Measurements from ENCODE around the gene GCAT.
"Not testable (repeated sequence)": the region's sequence is repeated elsewhere in the genome, so short reads cannot be mapped to it uniquely, and the experiment has no call there.

GCAT gene

DNA sequence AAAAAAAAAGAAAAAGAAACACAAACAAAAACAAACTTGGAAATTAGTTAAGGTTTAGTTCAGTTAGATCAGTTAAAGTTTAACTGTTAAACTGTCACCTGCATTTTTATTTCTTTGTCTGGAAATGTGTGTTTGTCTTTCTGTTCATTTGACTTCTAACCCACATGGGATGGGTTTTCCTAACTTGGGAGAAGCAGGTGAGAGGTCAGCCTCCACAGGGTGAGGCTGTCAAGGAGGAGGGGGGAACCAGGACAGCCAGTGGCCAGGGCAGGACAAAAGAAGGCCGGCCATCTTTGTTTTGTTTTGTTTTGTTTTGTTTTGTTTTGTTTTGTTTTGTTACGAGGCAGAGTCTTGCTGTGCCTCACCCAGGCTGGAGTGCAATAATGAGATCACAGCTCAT is 13.4 kb upstream of the GCAT start:
- POLR2A ChIA-PET: no interaction called here
- no peak for DNase-seq (ENCODE audit: extremely low spot score)
- TF ChIP-seq, protein P1, sequence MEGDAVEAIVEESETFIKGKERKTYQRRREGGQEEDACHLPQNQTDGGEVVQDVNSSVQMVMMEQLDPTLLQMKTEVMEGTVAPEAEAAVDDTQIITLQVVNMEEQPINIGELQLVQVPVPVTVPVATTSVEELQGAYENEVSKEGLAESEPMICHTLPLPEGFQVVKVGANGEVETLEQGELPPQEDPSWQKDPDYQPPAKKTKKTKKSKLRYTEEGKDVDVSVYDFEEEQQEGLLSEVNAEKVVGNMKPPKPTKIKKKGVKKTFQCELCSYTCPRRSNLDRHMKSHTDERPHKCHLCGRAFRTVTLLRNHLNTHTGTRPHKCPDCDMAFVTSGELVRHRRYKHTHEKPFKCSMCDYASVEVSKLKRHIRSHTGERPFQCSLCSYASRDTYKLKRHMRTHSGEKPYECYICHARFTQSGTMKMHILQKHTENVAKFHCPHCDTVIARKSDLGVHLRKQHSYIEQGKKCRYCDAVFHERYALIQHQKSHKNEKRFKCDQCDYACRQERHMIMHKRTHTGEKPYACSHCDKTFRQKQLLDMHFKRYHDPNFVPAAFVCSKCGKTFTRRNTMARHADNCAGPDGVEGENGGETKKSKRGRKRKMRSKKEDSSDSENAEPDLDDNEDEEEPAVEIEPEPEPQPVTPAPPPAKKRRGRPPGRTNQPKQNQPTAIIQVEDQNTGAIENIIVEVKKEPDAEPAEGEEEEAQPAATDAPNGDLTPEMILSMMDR (IDR thresholded peaks at IDR 0.05; ENCODE audit: control extremely low read depth, extremely low read depth, low read depth, missing control alignments): no peak
- CTCF ChIA-PET: interaction anchor here (1.1 kb wide), 1 partner anchor 26 kb away, joined by 3 read pairs; no protein-coding TSS in a partner anchor

DNA sequence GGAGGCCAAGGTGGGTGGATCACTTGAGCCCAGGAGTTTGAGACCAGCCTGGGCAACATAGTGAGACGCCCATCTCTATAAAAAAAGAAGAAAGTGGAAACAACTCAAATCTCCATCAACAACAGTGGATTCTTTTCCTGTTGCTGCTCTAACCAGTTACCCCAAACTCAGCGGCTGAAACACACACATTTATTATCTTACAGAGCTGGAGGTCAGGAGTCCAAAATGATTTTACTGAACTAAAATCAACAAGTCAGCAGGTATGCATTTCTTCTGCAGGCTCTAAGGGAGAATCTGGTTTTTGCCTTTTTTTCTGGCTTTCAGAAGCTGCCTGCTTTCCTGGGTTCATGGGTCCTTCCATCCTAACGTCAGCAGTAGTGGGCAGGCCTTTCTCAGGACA is 11.7 kb upstream of the GCAT start:
- TF ChIP-seq, protein P1 (IDR thresholded peaks at IDR 0.05; ENCODE audit: control extremely low read depth, extremely low read depth, low read depth, missing control alignments): no peak
- CTCF ChIA-PET: interaction anchor here (1.3 to 1.4 kb wide), 2 partner anchors 14 to 16 kb away, joined by 3 read pairs; no protein-coding TSS in a partner anchor
- POLR2A ChIA-PET: no interaction called here
- DNase-seq (ENCODE audit: extremely low spot score): no peak

DNA sequence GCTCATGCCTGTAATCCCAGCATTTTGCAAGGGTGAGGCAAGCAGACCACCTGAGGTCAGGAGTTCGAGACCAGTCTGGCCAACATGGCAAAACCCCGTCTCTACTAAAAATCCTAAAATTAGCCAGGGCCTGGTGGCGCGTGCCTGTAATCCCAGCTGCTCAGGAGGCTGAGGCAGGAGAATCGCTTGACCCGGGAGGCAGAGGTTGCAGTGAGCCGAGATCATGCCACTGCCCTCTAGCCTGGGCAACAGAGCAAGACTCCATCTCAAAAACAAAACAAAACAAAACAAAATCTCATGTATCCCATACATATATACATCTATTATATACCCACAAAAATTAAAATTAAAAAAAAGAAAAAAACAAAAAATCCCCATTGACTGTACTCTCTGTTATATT is 10.5 kb upstream of the GCAT start:
- CTCF ChIA-PET; DNase-seq (ENCODE audit: extremely low spot score); POLR2A ChIA-PET: not testable (repeated sequence)

DNA sequence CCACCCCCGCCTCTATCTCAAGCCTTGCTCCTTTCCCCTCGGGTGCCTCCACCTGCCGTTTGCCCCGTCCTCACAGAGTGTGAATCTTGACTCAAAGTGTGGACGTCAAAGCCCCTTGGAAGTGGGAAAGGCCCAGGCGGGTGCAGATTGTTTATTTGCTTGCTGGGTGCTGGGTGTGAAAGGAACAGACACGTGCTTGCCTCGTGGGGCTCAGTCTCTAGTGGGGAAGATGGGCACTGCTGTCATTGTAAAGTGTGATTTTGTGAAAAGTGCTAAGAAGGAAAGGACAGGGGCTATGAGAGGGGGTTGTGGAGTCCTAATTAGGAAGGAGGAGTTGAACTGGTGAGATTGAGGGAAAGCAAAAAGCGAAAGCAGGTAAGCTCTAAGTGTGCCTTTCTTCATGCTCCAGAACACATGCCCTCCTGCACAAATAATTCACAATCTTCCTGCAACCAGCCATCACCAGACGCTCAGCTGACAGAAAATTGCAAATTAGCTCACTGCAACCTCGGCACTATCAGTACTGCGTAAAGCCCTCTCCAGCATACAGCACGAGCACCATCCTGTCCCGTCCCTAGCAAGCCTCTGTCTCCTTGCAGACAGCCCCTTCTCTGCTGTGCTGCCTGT is 9.7 kb upstream of the GCAT start:
- DNase-seq (ENCODE audit: extremely low spot score): no peak
- TF ChIP-seq, protein P1 (IDR thresholded peaks at IDR 0.05; ENCODE audit: control extremely low read depth, extremely low read depth, low read depth, missing control alignments): no peak
- CTCF ChIA-PET: no interaction called here
- POLR2A ChIA-PET: no interaction called here

DNA sequence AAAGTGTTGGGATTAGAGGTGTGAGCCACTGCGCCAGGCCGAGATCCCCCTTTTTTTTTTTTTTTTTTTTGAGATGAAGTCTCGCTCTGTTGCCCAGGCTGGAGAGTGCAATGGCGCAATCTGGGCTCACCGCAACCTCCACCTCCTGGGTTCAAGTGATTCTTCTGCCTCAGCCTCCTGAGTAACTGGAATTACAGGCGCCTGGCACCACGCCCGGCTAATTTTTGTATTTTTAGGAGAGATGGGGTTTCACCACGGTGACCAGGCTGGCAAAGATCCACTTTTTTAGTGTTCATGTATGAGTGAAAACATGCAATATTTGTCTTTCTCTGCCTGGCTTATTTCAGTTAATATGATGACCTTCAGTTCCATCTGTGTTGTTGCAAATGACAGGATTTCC is 7.8 kb upstream of the GCAT start:
- POLR2A ChIA-PET; CTCF ChIA-PET; DNase-seq (ENCODE audit: extremely low spot score): not testable (repeated sequence)

DNA sequence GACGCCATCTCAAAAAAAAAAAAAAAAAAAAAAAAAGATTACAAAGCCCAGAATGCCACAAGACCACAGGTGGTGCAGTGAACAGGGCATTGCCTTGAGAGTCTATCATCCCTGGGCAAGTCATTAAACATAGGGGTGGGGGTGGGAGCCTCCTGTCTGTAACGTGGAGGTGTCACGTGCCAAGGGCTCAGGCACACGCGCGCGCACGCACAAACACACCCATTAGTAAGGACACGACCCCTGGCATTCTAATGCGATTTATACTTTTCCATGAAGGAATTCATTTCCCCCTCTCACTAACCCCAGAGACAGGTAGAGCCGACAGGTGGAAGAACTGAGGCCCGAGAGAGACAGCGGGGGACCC is 5.8 kb upstream of the GCAT start:
- POLR2A ChIA-PET: no interaction called here
- DNase-seq (ENCODE audit: extremely low spot score): no peak
- CTCF ChIA-PET: interaction anchor here (1.1 to 1.2 kb wide), 2 partner anchors 14 to 17 kb away, joined by 3 to 4 read pairs; no protein-coding TSS in a partner anchor
- TF ChIP-seq, protein P1 (IDR thresholded peaks at IDR 0.05; ENCODE audit: control extremely low read depth, extremely low read depth, low read depth, missing control alignments): no peak

DNA sequence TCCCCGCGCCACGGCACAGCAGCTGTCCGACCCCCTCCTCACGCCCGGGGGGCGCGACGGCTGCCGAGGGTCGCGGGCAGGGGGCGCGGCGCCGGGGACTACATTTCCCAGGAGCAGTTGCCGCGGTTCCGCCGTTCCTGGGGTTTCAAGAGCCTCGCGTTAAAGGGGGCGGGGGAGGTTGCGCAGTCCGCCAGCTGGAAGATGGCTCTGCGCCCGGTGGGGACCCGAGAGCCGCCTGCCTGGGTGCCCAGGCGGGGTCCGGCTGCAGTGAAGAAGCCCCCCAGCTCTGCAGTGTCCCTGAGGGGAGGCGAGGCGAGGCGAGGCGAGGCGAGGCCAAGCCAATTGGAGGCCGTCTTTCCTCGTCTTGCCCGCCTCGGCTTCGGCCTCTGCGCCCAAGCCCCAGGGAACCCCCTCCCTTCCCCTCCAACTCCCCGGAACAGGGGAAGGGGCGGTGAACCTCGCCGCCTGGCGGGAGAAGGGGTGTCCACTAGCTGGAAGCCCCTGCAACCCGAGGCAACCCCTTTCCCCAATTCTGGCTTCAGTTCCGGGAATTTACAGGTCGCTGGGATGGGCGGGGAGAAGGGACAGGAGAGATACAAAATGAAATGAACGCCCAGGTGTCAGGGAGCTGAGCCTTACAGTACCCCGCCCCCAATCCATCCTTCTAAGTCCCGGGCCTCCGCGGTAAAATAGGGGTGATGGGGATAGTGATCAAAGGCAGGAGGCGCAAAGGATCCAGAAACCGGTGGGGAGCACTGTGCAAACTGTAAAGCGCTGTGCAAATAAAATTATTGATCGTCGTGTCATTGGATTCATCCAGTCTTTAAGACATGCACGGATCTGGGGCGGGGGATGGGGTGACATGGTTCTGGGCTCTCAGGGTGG is 5.2 kb upstream of the GCAT start:
- CTCF ChIA-PET: interaction anchor here (1.1 to 1.2 kb wide), 2 partner anchors 13 to 16 kb away, joined by 3 to 4 read pairs; no protein-coding TSS in a partner anchor
- DNase-seq (ENCODE audit: extremely low spot score): no peak
- TF ChIP-seq, protein P1 (IDR thresholded peaks at IDR 0.05; ENCODE audit: control extremely low read depth, extremely low read depth, low read depth, missing control alignments): peak; percentile 0
- POLR2A ChIA-PET: no interaction called here

Measured in GM10248 (cell line).